ENCODE data around the gene TMEM163. TPM values are rescaled to one million over a fixed set of nuclear protein-coding genes. Genes with fewer than 3 reads are reported as not detected.

The TMEM163 gene
- total and polyA plus RNA-seq, 8 donors = 14.8 to 30.5 (median 20.5) TPM

- ATAC-seq = no peak
- H3K27me3 ChIP-seq = no peaks in the 10 kb centered on the region
These were observed 18.9 kb upstream of the TMEM163 start for GRCh38 chr2:134737671-134738070.

GRCh38 chr2:134736167-134736880, 17.5 kb upstream of the TMEM163 start:
- DNase-seq (no peak), ATAC-seq (peak in 1 of 4 donors; percentile 21), FAIRE-seq (no peak)
- Histone ChIP-seq H3K4me1 (no peaks in the 10 kb centered on the region), H3K9me3 (no peaks in the 10 kb centered on the region), H3K36me3 (no peaks in the 10 kb centered on the region), H3K27ac (no peak overlapping the region), H3K4me3 (no peak overlapping the region), H3K27me3 (no peaks in the 10 kb centered on the region)
- TF ChIP-seq CTCF (IDR thresholded peaks at IDR 0.05) = no peak
- 83 to 95% methylated on average over 3 of the region's 3 CpGs for WGBS, 2 donors
- intact Hi-C loops (cut with DNase I) = no loop called here

More at GRCh38 chr2:134737671-134738070, 18.9 kb upstream of the TMEM163 start:
- intact Hi-C loops (cut with DNase I) = no loop called here
- no peak for TF ChIP-seq CTCF (IDR thresholded peaks at IDR 0.05)
- DNase-seq (no peak), FAIRE-seq (no peak)
- no peaks in the 10 kb centered on the region for H3K4me1 ChIP-seq
- no peaks in the 10 kb centered on the region for H3K9me3 ChIP-seq
- 49% methylated on average over 5 of the region's 5 CpGs for WGBS, 2 donors
- no peak overlapping the region for H3K4me3 ChIP-seq
- no peaks in the 10 kb centered on the region for H3K36me3 ChIP-seq
- H3K27ac ChIP-seq = no peak overlapping the region

GRCh38 chr2:134728163-134728562, 9.4 kb upstream of the TMEM163 start:
- Histone ChIP-seq H3K27ac (no peak overlapping the region), H3K4me1 (peaks cover 0 to 5% (median 3%) of the 10 kb centered on the region in 3 donors), H3K36me3 (no peaks in the 10 kb centered on the region), H3K4me3 (no peak overlapping the region), H3K9me3 (no peaks in the 10 kb centered on the region), H3K27me3 (no peaks in the 10 kb centered on the region)
- 94% methylated on average over 3 of the region's 3 CpGs for WGBS, 2 donors
- intact Hi-C loops (cut with DNase I) = no loop called here
- FAIRE-seq (no peak), ATAC-seq (no peak), DNase-seq (no peak)
- no peak for TF ChIP-seq CTCF (IDR thresholded peaks at IDR 0.05)

GRCh38 chr2:134727385-134727784, 8.6 kb upstream of the TMEM163 start:
- Histone ChIP-seq H3K4me3 (no peak overlapping the region), H3K4me1 (peaks cover 0 to 5% (median 3%) of the 10 kb centered on the region in 3 donors), H3K27me3 (no peaks in the 10 kb centered on the region), H3K9me3 (no peaks in the 10 kb centered on the region), H3K36me3 (no peaks in the 10 kb centered on the region), H3K27ac (peak overlapping the region in 1 of 4 donors; percentile 32)
- ATAC-seq (peak; percentile 95 to 99 (median 98)), DNase-seq (peak in 2 of 6 donors; percentile 35 to 58), FAIRE-seq (no peak)
- TF ChIP-seq CTCF (IDR thresholded peaks at IDR 0.05) = no peak
- 37 to 45% methylated on average over 4 of the region's 4 CpGs for WGBS, 2 donors
- intact Hi-C loops (cut with DNase I) = no loop called here

- DNase-seq (no peak), FAIRE-seq (no peak), ATAC-seq (no peak)
- Histone ChIP-seq H3K27ac (no peak overlapping the region), H3K4me1 (peaks cover 0 to 5% (median 3%) of the 10 kb centered on the region in 3 donors), H3K4me3 (no peak overlapping the region), H3K36me3 (no peaks in the 10 kb centered on the region), H3K9me3 (no peaks in the 10 kb centered on the region), H3K27me3 (no peaks in the 10 kb centered on the region)
- TF ChIP-seq CTCF (IDR thresholded peaks at IDR 0.05) = no peak
- intact Hi-C loops (cut with DNase I) = no loop called here
These were observed 7.8 kb upstream of the TMEM163 start for GRCh38 chr2:134726645-134727044.
